NT2/D1 (cell line): ENCODE results near the gene RNASE4.

Experiments
- SUZ12 ChIP-seq: IDR thresholded peaks from 2 replicates; pipeline ENCODE4 v1.6.1; 2011; ENCODE audit not compliant: insufficient read length, insufficient read depth; ENCODE audit errors: extremely low read depth
- YY1 ChIP-seq: IDR thresholded peaks from 2 replicates; pipeline ENCODE4 v1.6.1; 2011; ENCODE audit not compliant: insufficient read length, insufficient read depth
- ZNF274 ChIP-seq: IDR thresholded peaks from 2 replicates; pipeline ENCODE4 v1.6.1; 2011; ENCODE audit warnings: mild to moderate bottlenecking, low read depth, low read length

DNA sequence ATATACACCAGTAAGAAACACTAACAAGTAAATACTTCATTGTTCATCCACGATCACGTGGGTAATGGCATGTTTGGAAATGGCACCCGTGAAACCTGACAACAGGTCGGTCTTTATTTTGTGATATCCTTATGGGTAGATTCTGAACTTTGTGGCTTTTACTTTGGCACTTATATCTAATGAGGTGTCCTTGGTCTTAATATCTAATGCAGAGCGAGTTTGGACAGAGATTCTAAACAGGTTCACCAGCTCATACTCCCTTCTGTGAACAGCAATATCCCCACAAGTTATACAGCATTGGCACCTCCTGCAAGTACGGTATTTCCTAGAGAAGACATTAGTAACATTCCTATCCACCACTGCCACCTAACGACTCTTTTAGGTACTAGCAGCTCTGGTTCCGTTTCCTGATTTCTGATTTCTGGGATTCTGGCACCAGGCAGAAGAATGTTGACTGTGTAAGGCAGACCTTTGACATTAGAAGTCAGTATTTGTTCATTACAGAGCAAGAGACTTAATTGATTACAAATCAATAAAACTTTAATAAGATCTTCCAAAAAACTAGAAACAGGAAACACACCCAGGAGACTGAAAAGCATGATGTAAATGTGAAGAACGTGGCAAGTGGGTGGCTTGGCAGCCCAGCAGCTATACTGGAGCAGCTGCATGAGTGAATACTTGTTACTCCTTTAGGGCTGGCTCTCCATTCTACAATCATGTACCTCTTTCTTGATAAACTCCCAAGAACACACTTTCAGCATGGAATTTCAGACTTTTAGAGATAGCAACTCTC, 6.7 kb downstream of the RNASE4 start:
- TF ChIP-seq SUZ12 (no peak), ZNF274 (no peak), YY1 (no peak)
